H1 (cell line): ENCODE results near the gene PARD6B. TPM values are rescaled to one million over a fixed set of nuclear protein-coding genes. Genes with fewer than 3 reads are reported as not detected.
"Not testable (repeated sequence)": the region's sequence is repeated elsewhere in the genome, so short reads cannot be mapped to it uniquely, and the experiment has no call there.

Experiments used
- CTCF ChIA-PET: fragments of 300-600 bp; sonication (Branson Sonifier 250); formaldehyde crosslinking; loops from one replicate; lab custom pipeline; 2021; ENCODE audit not compliant: partially characterized antibody; lab: Charles Lee
- POLR2A ChIA-PET: fragments of 300-600 bp; sonication (Branson Sonifier 250); formaldehyde crosslinking; loops from one replicate; lab custom pipeline; 2021; ENCODE audit warnings: inconsistent platforms; ENCODE audit not compliant: partially characterized antibody; lab: Charles Lee
- DNase-seq, 2 experiments: peaks; one replicate each; pipeline versions ENCODE4 v3.0.0 to v3.0.0-alpha.2; 2010 to 2022; ENCODE audit warnings: low spot score in 2 of 2, low read depth in 1 of 2, mixed read lengths in 1 of 2
- FAIRE-seq: peaks from 2 replicates; lab custom pipeline; 2011; peaks lifted over from hg19 to GRCh38; lab: Jason Lieb, UNC
- H2AFZ ChIP-seq: 2 replicates; pipeline ENCODE4 v1.8.1; 2012; ENCODE audit warnings: low read length, inconsistent platforms
- H2AK5ac ChIP-seq: 2 replicates; pipeline ENCODE4 v1.6.1; 2013; ENCODE audit warnings: low read depth, low read length
- H2BK120ac ChIP-seq: replicated peaks from 2 replicates; pipeline ENCODE3; 2013; ENCODE audit warnings: low read depth, low read length, inconsistent platforms
- H2BK12ac ChIP-seq: 2 replicates; pipeline ENCODE4 v1.6.1; 2013; ENCODE audit warnings: low read depth, low read length
- H2BK15ac ChIP-seq: 2 replicates; pipeline ENCODE4 v1.6.1; 2013; ENCODE audit warnings: low read length
- H2BK20ac ChIP-seq: 2 replicates; pipeline ENCODE4 v1.6.1; 2013; ENCODE audit warnings: low read length
- H2BK5ac ChIP-seq: 2 replicates; pipeline ENCODE4 v1.6.1; 2013; ENCODE audit warnings: low read depth, low read length
- H3K14ac ChIP-seq: 2 replicates; pipeline ENCODE4 v1.6.1; 2013; ENCODE audit warnings: inconsistent platforms; ENCODE audit not compliant: insufficient read length
- H3K18ac ChIP-seq: 2 replicates; pipeline ENCODE4 v1.6.1; 2013; ENCODE audit warnings: low read length; ENCODE audit errors: extremely low read depth
- H3K23ac ChIP-seq: 2 replicates; pipeline ENCODE4 v1.6.1; 2013; ENCODE audit warnings: inconsistent platforms; ENCODE audit not compliant: insufficient read length
- H3K23me2 ChIP-seq: 2 replicates; pipeline ENCODE4 v1.6.1; 2013; ENCODE audit warnings: low read depth, low read length
- H3K27ac ChIP-seq: 2 replicates; pipeline ENCODE4 v1.6.1; 2011; ENCODE audit warnings: low read depth, low read length, inconsistent platforms
- H3K27me3 ChIP-seq, 4 experiments: replicated peaks in 1 of 4; 1 replicate in 1 of 4; 2 replicates in 3 of 4; pipeline versions ENCODE4 v1.6.1 to v1.8.1; 2011 to 2013; ENCODE audit warnings: low read length in 3 of 4, mild to moderate bottlenecking in 3 of 4, inconsistent platforms in 2 of 4, mixed read lengths in 2 of 4, moderate library complexity in 1 of 4; ENCODE audit not compliant: control insufficient read depth in 3 of 4, insufficient read depth in 3 of 4; ENCODE audit errors: extremely low read depth in 1 of 4
- H3K36me3 ChIP-seq, 4 experiments: 2 replicates each; pipeline versions ENCODE4 v1.6.1 to v1.8.1; 2011 to 2013; ENCODE audit warnings: mild to moderate bottlenecking in 4 of 4, low read length in 3 of 4, moderate library complexity in 2 of 4, control low read depth in 1 of 4, inconsistent platforms in 1 of 4; ENCODE audit not compliant: insufficient read depth in 4 of 4, control insufficient read depth in 2 of 4
- H3K4ac ChIP-seq: replicated peaks from 2 replicates; pipeline ENCODE3; 2013; ENCODE audit warnings: low read length, low read depth, mixed read lengths, inconsistent platforms; ENCODE audit not compliant: insufficient read length
- H3K4me1 ChIP-seq, 4 experiments: replicated peaks in 1 of 4; 1 replicate in 1 of 4; 2 replicates in 3 of 4; pipeline versions ENCODE4 v1.6.1 to v1.8.1; 2011 to 2013; ENCODE audit warnings: low read length in 3 of 4, inconsistent platforms in 2 of 4, mixed read lengths in 1 of 4; ENCODE audit not compliant: insufficient read depth in 4 of 4, control insufficient read depth in 3 of 4
- H3K4me2 ChIP-seq, 2 experiments: 2 replicates each; pipeline versions ENCODE4 v1.6.1 to v1.8.1; 2011 to 2013; ENCODE audit warnings: low read depth in 2 of 2, low read length in 2 of 2, control low read depth in 1 of 2, inconsistent platforms in 1 of 2, mild to moderate bottlenecking in 1 of 2; ENCODE audit not compliant: insufficient read depth in 1 of 2
- H3K4me3 ChIP-seq, 4 experiments: fragments of 200-600, 300-600 bp in 1 of 4; sonication (generic), shearing (Covaris generic), sonication (Bioruptor Twin) in 1 of 4; 2 replicates each; pipeline versions ENCODE4 v1.5.1 to v1.8.1; 2011 to 2016; ENCODE audit warnings: low read length in 4 of 4, low read depth in 3 of 4, control low read depth in 2 of 4, inconsistent platforms in 2 of 4, mild to moderate bottlenecking in 2 of 4, mixed read lengths in 1 of 4, moderate library complexity in 1 of 4; ENCODE audit not compliant: insufficient read depth in 2 of 4; ENCODE audit errors: extremely low read depth in 1 of 4
- H3K56ac ChIP-seq: replicated peaks from 2 replicates; pipeline ENCODE3; 2013; ENCODE audit warnings: low read depth, mild to moderate bottlenecking, mixed read lengths, low read length, inconsistent platforms; ENCODE audit not compliant: insufficient read length
- H3K79me1 ChIP-seq: 2 replicates; pipeline ENCODE4 v1.6.1; 2013; ENCODE audit warnings: low read depth, low read length, control low read depth
- H3K79me2 ChIP-seq, 2 experiments: 2 replicates each; pipeline versions ENCODE4 v1.6.1 to v1.8.1; 2012 to 2013; ENCODE audit warnings: low read length in 2 of 2, mild to moderate bottlenecking in 2 of 2, inconsistent platforms in 1 of 2; ENCODE audit not compliant: insufficient read depth in 2 of 2, control insufficient read depth in 1 of 2
- H3K9ac ChIP-seq, 4 experiments: replicated peaks in 1 of 4; 1 replicate in 1 of 4; 2 replicates in 3 of 4; pipeline versions ENCODE4 v1.6.1 to v1.8.1; 2011 to 2013; ENCODE audit warnings: low read depth in 3 of 4, low read length in 3 of 4, control low read depth in 2 of 4, mild to moderate bottlenecking in 2 of 4, moderate library complexity in 2 of 4, inconsistent platforms in 1 of 4; ENCODE audit errors: extremely low read depth in 1 of 4
- H3K9me3 ChIP-seq, 2 experiments: 2 replicates each; pipeline versions ENCODE4 v1.6.1 to v1.8.1; 2012 to 2013; ENCODE audit warnings: mild to moderate bottlenecking in 2 of 2, moderate library complexity in 2 of 2, control low read depth in 1 of 2, inconsistent platforms in 1 of 2, low read depth in 1 of 2, low read length in 1 of 2, mixed read lengths in 1 of 2; ENCODE audit not compliant: insufficient read depth in 2 of 2
- H4K20me1 ChIP-seq, 2 experiments: replicated peaks in 1 of 2; 2 replicates each; pipeline versions ENCODE3 to v1.8.1; 2011 to 2013; ENCODE audit warnings: inconsistent platforms in 2 of 2, low read length in 2 of 2, mild to moderate bottlenecking in 1 of 2; ENCODE audit not compliant: insufficient read depth in 2 of 2, control insufficient read depth in 1 of 2
- H4K5ac ChIP-seq: 2 replicates; pipeline ENCODE4 v1.6.1; 2013; ENCODE audit warnings: low read length, low read depth, mixed read lengths, inconsistent platforms; ENCODE audit not compliant: insufficient read length
- H4K8ac ChIP-seq: 2 replicates; pipeline ENCODE4 v1.8.0; 2013; ENCODE audit warnings: mild to moderate bottlenecking, moderate library complexity, low read length, inconsistent platforms; ENCODE audit not compliant: insufficient read depth; ENCODE audit errors: extremely low read depth
- H4K91ac ChIP-seq: replicated peaks from 2 replicates; pipeline ENCODE3; 2013; ENCODE audit warnings: low read length, mixed read lengths, inconsistent platforms; ENCODE audit not compliant: insufficient read length
- WGBS, 2 experiments: shearing (Covaris generic) in 1 of 2; methylation state at CpG; one replicate each; pipeline versions ENCODE4 v1.1.6 to v1.1.7; 2013 to 2015; ENCODE audit warnings: low lambda C conversion rate in 2 of 2, mixed read lengths in 2 of 2, inconsistent platforms in 1 of 2, low coverage in 1 of 2, missing lambda C conversion rate in 1 of 2; ENCODE audit not compliant: insufficient replicate concordance in 2 of 2, insufficient coverage in 1 of 2, insufficient read length in 1 of 2; ENCODE audit errors: extremely low coverage in 1 of 2, missing lambda C conversion rate in 1 of 2; 5-methylcytosine and 5-hydroxymethylcytosine counted together
- polyA plus RNA-seq, 7 experiments: library from polyadenylated mRNA; depleted of rRNA in 3 of 7; stranded (reverse) in 5 of 7; unstranded in 2 of 7; fragments of >200 nt in 5 of 7; fragments of 200-250 nt in 2 of 7; gene quantifications; 1 replicate in 5 of 7; 2 replicates in 1 of 7; 4 replicates in 1 of 7; pipeline versions ENCODE4 v1.2.1 to v1.2.3, GENCODE V29; 2011 to 2013; ENCODE audit warnings: missing spikeins in 2 of 7, mixed read lengths in 2 of 7
- total RNA-seq: library from RNA; stranded (reverse); fragmentation: NEBNext Ultra II Directional; extraction: Animal tissue kit (Norgen Biotek cat#: 25700); gene quantifications from 2 replicates; pipeline ENCODE4 v1.2.1, GENCODE V29; 2021

PARD6B gene
- total and polyA plus RNA-seq, 2 of the 8 experiments (the other 6 are each of a cell fraction or from before 2014, with no cell fraction given): 5.2 to 34.1 TPM

DNA sequence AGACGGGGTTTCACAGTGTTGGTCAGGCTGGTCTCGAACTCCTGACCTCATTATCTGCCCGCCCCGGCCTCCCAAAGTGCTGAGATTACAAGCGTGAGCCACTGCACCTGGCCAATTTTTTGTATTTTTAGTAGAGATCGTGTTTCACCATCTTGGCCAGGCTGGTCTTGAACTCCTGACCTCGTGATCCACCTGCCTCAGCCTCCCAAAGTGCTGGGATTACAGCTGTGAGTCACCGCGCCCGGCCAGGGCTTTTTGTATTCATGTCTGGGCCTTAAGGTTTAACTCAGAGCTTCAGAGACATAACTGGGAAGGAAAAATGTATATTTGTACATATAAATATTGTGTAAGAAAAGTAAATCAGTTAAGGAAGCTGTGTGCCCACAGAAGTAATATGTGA lies 33.9 kb downstream of the PARD6B start:
- H3K9me3 ChIP-seq, H3K27me3 ChIP-seq, H4K91ac ChIP-seq, H4K20me1 ChIP-seq, H2BK12ac ChIP-seq, H3K4ac ChIP-seq, H3K14ac ChIP-seq, H4K5ac ChIP-seq, H2AFZ ChIP-seq, H3K4me2 ChIP-seq, H3K4me3 ChIP-seq, H2BK120ac ChIP-seq, H3K36me3 ChIP-seq, H2BK20ac ChIP-seq, H3K23ac ChIP-seq, H4K8ac ChIP-seq, H3K23me2 ChIP-seq, H3K18ac ChIP-seq, DNase-seq, H2AK5ac ChIP-seq, H3K79me1 ChIP-seq, H3K9ac ChIP-seq, H2BK5ac ChIP-seq, FAIRE-seq, H3K27ac ChIP-seq, H3K56ac ChIP-seq, H3K79me2 ChIP-seq, H2BK15ac ChIP-seq: not testable (repeated sequence)
- WGBS, 2 experiments: 90% methylated on average over 10 of the region's 10 CpGs; no CpG with 5 or more reads in 1 of the 2 experiments
- ChIA-PET POLR2A (interaction anchor here (0.7 to 2.6 kb wide), 2 partner anchors 10 to 36 kb away, joined by 4 to 10 read pairs; no protein-coding TSS in a partner anchor), CTCF (interaction anchor here (1.7 to 3.8 kb wide), 3 partner anchors 16 to 105 kb away, joined by 5 to 23 read pairs (median 8); no protein-coding TSS in a partner anchor)
- peaks cover 3 to 12% (median 7%) of the 10 kb centered on the region in 4 experiments; a peak in 5 of 7 replicates for H3K4me1 ChIP-seq
